CD14-positive monocyte (primary cell): Measurements from ENCODE around the gene SRRM3. TPM values are rescaled to one million over a fixed set of nuclear protein-coding genes. Genes with fewer than 3 reads are reported as not detected.

Source experiments
- DNase-seq, 3 donors: peaks; one replicate each; pipeline ENCODE4 v3.0.0-alpha.2; 2011 to 2022
- H2AFZ ChIP-seq: 2 replicates; pipeline ENCODE4 v1.6.0; 2012; ENCODE audit warnings: mild to moderate bottlenecking, low read depth, low read length, inconsistent platforms; ENCODE audit not compliant: insufficient read depth, poor library complexity, severe bottlenecking
- H3K27ac ChIP-seq, 2 donors: 1 replicate in 1 of 2; 2 replicates in 1 of 2; pipeline ENCODE4 v1.5.1; 2012 to 2013; ENCODE audit warnings: low read length in 2 of 2, control low read depth in 1 of 2, inconsistent platforms in 1 of 2, low read depth in 1 of 2, mild to moderate bottlenecking in 1 of 2
- H3K27me3 ChIP-seq, 2 donors: one replicate each; pipeline versions ENCODE4 v1.6.0 to v1.6.1; 2011 to 2013; ENCODE audit warnings: low read length in 2 of 2; ENCODE audit not compliant: control insufficient read depth in 2 of 2, insufficient read depth in 2 of 2
- H3K36me3 ChIP-seq, 2 donors: replicated peaks in 1 of 2; 1 replicate in 1 of 2; 2 replicates in 1 of 2; pipeline versions ENCODE4 v1.5.1 to v1.6.1; 2012 to 2013; ENCODE audit warnings: low read length in 2 of 2, control low read depth in 1 of 2, inconsistent platforms in 1 of 2, mild to moderate bottlenecking in 1 of 2; ENCODE audit not compliant: insufficient read depth in 2 of 2, control insufficient read depth in 1 of 2
- H3K4me1 ChIP-seq, 2 donors: 1 replicate in 1 of 2; 2 replicates in 1 of 2; pipeline versions ENCODE4 v1.5.1 to v1.6.1; 2012 to 2013; ENCODE audit warnings: low read length in 2 of 2, control low read depth in 1 of 2, inconsistent platforms in 1 of 2, mild to moderate bottlenecking in 1 of 2, moderate library complexity in 1 of 2; ENCODE audit not compliant: insufficient read depth in 2 of 2, control insufficient read depth in 1 of 2
- H3K4me2 ChIP-seq: replicated peaks from 2 replicates; pipeline ENCODE3; 2012; ENCODE audit warnings: low read length, moderate library complexity, mild to moderate bottlenecking; ENCODE audit not compliant: poor library complexity, severe bottlenecking; ENCODE audit errors: extremely low read depth
- H3K4me3 ChIP-seq, 3 experiments: fragments of 200-600 bp in 1 of 3; sonication (generic) in 1 of 3; replicated peaks in 1 of 3; 1 replicate in 2 of 3; 2 replicates in 1 of 3; pipeline ENCODE4 v1.5.1; 2011 to 2013; ENCODE audit warnings: low read length in 3 of 3, mild to moderate bottlenecking in 3 of 3, control low read depth in 2 of 3, low read depth in 2 of 3, inconsistent platforms in 1 of 3, moderate library complexity in 1 of 3
- H3K79me2 ChIP-seq: 2 replicates; pipeline ENCODE4 v1.6.0; 2012; ENCODE audit warnings: mild to moderate bottlenecking, control low read depth, inconsistent platforms, low read length, moderate library complexity; ENCODE audit not compliant: insufficient read depth
- H3K9ac ChIP-seq: 2 replicates; pipeline ENCODE4 v1.6.0; 2017; ENCODE audit warnings: low read length, mild to moderate bottlenecking; ENCODE audit not compliant: insufficient read depth, poor library complexity, severe bottlenecking
- H3K9me3 ChIP-seq, 2 donors: replicated peaks in 1 of 2; 1 replicate in 1 of 2; 2 replicates in 1 of 2; pipeline versions ENCODE4 v1.5.1 to v1.6.1; 2012 to 2013; ENCODE audit warnings: low read length in 2 of 2, control low read depth in 1 of 2; ENCODE audit not compliant: control insufficient read depth in 1 of 2, insufficient read depth in 1 of 2
- H4K20me1 ChIP-seq: 2 replicates; pipeline ENCODE4 v1.6.0; 2012; ENCODE audit warnings: mild to moderate bottlenecking, low read length, control low read depth, moderate library complexity; ENCODE audit not compliant: insufficient read depth
- H3K27ac Mint-ChIP-seq, 7 donors: one replicate each; pipeline ENCODE4 v1.8.0; 2020; ENCODE audit warnings: mild to moderate bottlenecking in 7 of 7, mixed read lengths in 7 of 7, moderate library complexity in 6 of 7, inconsistent platforms in 2 of 7
- H3K27me3 Mint-ChIP-seq, 3 donors: one replicate each; pipeline ENCODE4 v1.8.0; 2021 to 2022; ENCODE audit warnings: low read depth in 3 of 3, mild to moderate bottlenecking in 3 of 3, mixed read lengths in 3 of 3, moderate library complexity in 3 of 3, inconsistent platforms in 1 of 3
- H3K36me3 Mint-ChIP-seq, 2 donors: one replicate each; pipeline ENCODE4 v1.8.0; 2020; ENCODE audit warnings: mixed read lengths in 2 of 2, inconsistent platforms in 1 of 2, mild to moderate bottlenecking in 1 of 2
- H3K4me1 Mint-ChIP-seq: one replicate; pipeline ENCODE4 v1.8.0; 2020; ENCODE audit warnings: mild to moderate bottlenecking, mixed read lengths
- H3K4me3 Mint-ChIP-seq, 2 donors: one replicate each; pipeline ENCODE4 v1.8.0; 2020; ENCODE audit warnings: mild to moderate bottlenecking in 2 of 2, mixed read lengths in 2 of 2, moderate library complexity in 1 of 2
- H3K9me3 Mint-ChIP-seq, 7 donors: one replicate each; pipeline ENCODE4 v1.8.0; 2020 to 2022; ENCODE audit warnings: mixed read lengths in 7 of 7, mild to moderate bottlenecking in 6 of 7, moderate library complexity in 6 of 7, inconsistent platforms in 2 of 7
- WGBS: methylation state at CpG from one replicate; pipeline ENCODE4 v1.1.5; 2013; ENCODE audit warnings: missing lambda C conversion rate; ENCODE audit not compliant: insufficient coverage; 5-methylcytosine and 5-hydroxymethylcytosine counted together
- intact Hi-C, 2 donors: fragments of 100-400 bp; cut with micrococcal nuclease; formaldehyde crosslinking; loops; one replicate each; pipeline versions ENCODE4 v1.15.0 to v1.15.1; 2023
- polyA plus RNA-seq, 3 donors: library from polyadenylated mRNA; depleted of rRNA in 1 of 3; unstranded in 2 of 3; stranded (reverse) in 1 of 3; fragments of 300-500 nt in 2 of 3; fragments of >200 nt in 1 of 3; fragmentation: Illumina TruSeq in 2 of 3; gene quantifications; 1 replicate in 2 of 3; 2 replicates in 1 of 3; pipeline ENCODE4 v1.2.3, GENCODE V29; 2012 to 2021
- TF ChIP-seq, protein P1 (sequence below): fragments of 200-600 bp; IDR thresholded peaks from one replicate; pipeline ENCODE4 v1.8.0; 2022; ENCODE audit warnings: antibody characterized with exemption, mild to moderate bottlenecking

SRRM3 gene
- polyA plus RNA-seq, 3 donors = not detected

DNA sequence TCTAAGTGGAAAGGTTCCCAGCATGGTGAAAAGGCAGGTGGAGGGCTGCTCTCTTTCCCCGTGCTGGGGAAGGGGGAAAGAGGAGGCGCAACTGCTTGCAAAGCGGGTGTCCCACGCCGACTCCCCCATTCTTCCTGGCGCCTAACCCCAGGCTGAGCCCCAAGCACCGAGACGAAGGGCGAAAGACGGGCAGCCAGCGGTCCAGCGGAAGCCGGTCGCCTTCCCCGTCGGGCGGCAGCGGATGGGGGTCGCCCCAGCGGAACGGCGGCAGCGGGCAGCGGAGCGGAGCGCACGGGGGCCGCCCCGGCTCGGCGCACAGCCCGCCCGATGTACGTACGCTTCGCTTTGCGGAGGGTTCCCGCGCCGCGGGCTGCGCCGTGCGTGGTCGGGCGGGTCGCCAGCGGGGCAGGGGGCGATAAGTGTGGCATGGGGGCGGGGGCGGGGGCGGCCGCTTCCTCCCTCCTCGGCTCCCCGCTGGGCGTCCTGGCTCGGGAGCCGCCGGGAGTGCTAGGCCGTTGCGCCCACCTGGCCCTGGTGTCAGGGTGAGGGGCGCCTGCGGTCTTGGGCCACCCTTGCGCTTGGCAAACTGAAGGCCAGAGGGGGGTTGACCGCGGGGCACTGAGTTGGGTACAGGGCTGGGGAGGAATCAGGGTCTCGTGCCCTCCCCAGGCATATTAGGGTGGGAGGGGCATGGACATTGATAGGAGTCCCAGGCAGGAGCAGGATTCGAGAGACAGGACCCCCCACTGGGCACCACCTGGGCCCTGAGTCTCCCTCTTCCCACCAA lies 65.6 kb downstream of the SRRM3 start:
- Mint-ChIP-seq H3K4me1 (peaks cover 4% of the 10 kb centered on the region), H3K27ac (no peak overlapping the region), H3K4me3 (peak overlapping the region in 1 of 2 donors; percentile 71), H3K27me3 (peaks cover 35 to 55% (median 44%) of the 10 kb centered on the region in 3 donors), H3K9me3 (peaks cover 0 to 2% (median 0%) of the 10 kb centered on the region in 7 donors), H3K36me3 (no peaks in the 10 kb centered on the region)
- Histone ChIP-seq H3K79me2 (no peaks in the 10 kb centered on the region), H2AFZ (peak overlapping the region; percentile 53), H3K4me3 (no peak overlapping the region), H3K36me3 (no peaks in the 10 kb centered on the region), H3K27ac (no peak overlapping the region), H4K20me1 (no peaks in the 10 kb centered on the region), H3K4me2 (peak overlapping the region; percentile 41), H3K4me1 (peaks cover 0 to 5% of the 10 kb centered on the region in 2 donors), H3K9me3 (no peaks in the 10 kb centered on the region), H3K9ac (no peak overlapping the region), H3K27me3 (peaks cover 6 to 35% of the 10 kb centered on the region in 2 donors)
- no peak for DNase-seq
- 2% methylated on average over 62 of the region's 68 CpGs for WGBS
- intact Hi-C loops = no loop called here
- TF ChIP-seq, protein P1, sequence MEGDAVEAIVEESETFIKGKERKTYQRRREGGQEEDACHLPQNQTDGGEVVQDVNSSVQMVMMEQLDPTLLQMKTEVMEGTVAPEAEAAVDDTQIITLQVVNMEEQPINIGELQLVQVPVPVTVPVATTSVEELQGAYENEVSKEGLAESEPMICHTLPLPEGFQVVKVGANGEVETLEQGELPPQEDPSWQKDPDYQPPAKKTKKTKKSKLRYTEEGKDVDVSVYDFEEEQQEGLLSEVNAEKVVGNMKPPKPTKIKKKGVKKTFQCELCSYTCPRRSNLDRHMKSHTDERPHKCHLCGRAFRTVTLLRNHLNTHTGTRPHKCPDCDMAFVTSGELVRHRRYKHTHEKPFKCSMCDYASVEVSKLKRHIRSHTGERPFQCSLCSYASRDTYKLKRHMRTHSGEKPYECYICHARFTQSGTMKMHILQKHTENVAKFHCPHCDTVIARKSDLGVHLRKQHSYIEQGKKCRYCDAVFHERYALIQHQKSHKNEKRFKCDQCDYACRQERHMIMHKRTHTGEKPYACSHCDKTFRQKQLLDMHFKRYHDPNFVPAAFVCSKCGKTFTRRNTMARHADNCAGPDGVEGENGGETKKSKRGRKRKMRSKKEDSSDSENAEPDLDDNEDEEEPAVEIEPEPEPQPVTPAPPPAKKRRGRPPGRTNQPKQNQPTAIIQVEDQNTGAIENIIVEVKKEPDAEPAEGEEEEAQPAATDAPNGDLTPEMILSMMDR = no peak

GRCh38 chr7:76267894-76268183 lies 66.1 kb downstream of the SRRM3 start:
- intact Hi-C loops = no loop called here
- H3K27ac ChIP-seq = no peak overlapping the region
- no peaks in the 10 kb centered on the region for H4K20me1 ChIP-seq
- H3K36me3 Mint-ChIP-seq = no peaks in the 10 kb centered on the region
- no peak overlapping the region for H3K4me2 ChIP-seq
- no peak for DNase-seq
- TF ChIP-seq, protein P1 = no peak
- peaks cover 35 to 55% (median 42%) of the 10 kb centered on the region in 3 donors for H3K27me3 Mint-ChIP-seq
- no peaks in the 10 kb centered on the region for H3K9me3 ChIP-seq
- H3K79me2 ChIP-seq = no peaks in the 10 kb centered on the region
- peaks cover 4% of the 10 kb centered on the region for H3K4me1 Mint-ChIP-seq
- 66% methylated on average over 3 of the region's 4 CpGs for WGBS
- no peak overlapping the region for H3K27ac Mint-ChIP-seq
- H3K9ac ChIP-seq = no peak overlapping the region
- H3K9me3 Mint-ChIP-seq = peaks cover 0 to 2% (median 0%) of the 10 kb centered on the region in 7 donors
- H2AFZ ChIP-seq = no peak overlapping the region
- H3K36me3 ChIP-seq = no peaks in the 10 kb centered on the region
- no peak overlapping the region for H3K4me3 ChIP-seq
- peaks cover 0 to 5% of the 10 kb centered on the region in 2 donors for H3K4me1 ChIP-seq
- H3K4me3 Mint-ChIP-seq = peak overlapping the region in 1 of 2 donors; percentile 73
- H3K27me3 ChIP-seq = peaks cover 6 to 35% of the 10 kb centered on the region in 2 donors
